Skin epidermis (tissue), 12 donors: ENCODE results near the gene SLC41A3.
"Not testable (repeated sequence)": the region's sequence is repeated elsewhere in the genome, so short reads cannot be mapped to it uniquely, and the experiment has no call there.

Experiments used
- H3K27ac ChIP-seq, 21 experiments: fragments of 200-600 bp; sonication (generic) in 11 of 21; one replicate each; pipeline ENCODE4 v1.5.0; 2020; ENCODE audit warnings: mild to moderate bottlenecking in 3 of 21, inconsistent platforms in 2 of 21, moderate library complexity in 2 of 21
- H3K4me3 ChIP-seq, 7 experiments: fragments of 200-600 bp; sonication (generic) in 2 of 7; one replicate each; pipeline ENCODE4 v1.5.0; 2020; ENCODE audit warnings: inconsistent platforms in 2 of 7, mild to moderate bottlenecking in 2 of 7, moderate library complexity in 1 of 7

SLC41A3 gene

GRCh38 chr3:126060613-126061145 lies 23.2 kb downstream of the SLC41A3 start:
- Histone ChIP-seq H3K4me3 (no peak overlapping the region), H3K27ac (no peak overlapping the region)

DNA sequence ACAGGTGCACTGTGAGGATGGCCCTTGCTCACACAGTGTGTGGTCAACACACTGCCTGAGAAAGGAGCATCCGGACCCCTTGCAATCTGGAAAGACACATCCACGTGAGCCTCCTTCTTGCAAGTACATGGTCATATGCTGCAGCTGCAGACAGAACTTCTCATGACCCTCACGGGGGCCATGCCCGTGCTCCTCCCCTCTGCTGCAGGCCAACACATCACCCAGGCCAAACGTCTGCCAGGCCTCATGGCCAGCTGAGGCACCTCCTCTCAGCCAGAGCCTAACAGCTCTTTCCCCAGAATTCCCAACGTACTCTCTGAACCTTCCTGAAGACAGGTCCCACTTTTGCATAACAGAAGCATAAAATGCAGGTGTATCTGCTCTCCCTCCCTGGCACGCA lies 25.3 kb downstream of the SLC41A3 start:
- H3K4me3 ChIP-seq = no peak overlapping the region
- H3K27ac ChIP-seq = no peak overlapping the region

DNA sequence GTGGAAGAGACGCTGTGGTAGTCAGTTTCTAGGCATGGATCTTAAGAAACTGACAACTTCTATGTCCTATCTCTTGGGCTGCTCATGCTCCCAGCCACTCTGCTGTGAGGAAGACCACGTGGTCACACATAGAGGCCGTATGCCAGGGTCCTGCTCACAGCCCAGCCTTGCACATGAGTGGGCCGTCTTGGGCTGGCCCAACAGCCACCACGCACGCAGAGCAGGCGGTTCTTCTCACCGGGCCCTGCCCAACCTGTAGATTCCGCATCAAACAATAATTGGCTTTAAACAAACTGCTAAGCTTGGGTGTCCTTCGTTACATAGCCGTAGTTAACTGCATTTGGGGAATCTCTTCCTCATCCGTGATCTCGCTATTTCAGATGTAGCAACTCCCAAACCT lies 26.0 kb downstream of the SLC41A3 start:
- no peak overlapping the region for H3K4me3 ChIP-seq
- H3K27ac ChIP-seq = no peak overlapping the region

DNA sequence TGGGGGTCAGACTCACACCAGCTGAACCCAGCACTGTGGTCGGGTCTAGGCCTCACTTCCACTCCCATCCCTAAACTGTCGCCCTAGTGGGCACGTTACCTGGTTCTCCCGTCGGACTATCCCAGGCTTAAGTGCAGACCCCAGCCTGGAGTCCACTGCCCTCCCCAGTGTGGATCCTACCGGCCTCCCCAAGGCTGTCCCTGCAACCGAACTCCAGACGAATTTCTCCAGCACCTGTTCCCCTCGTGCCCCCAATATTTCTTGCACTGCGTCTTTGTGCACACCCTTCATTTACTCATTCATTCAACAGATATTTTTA lies 26.5 kb downstream of the SLC41A3 start:
- H3K4me3 ChIP-seq = no peak overlapping the region
- H3K27ac ChIP-seq = no peak overlapping the region

- Histone ChIP-seq H3K27ac (no peak overlapping the region), H3K4me3 (no peak overlapping the region)
These were observed 27.0 kb downstream of the SLC41A3 start for GRCh38 chr3:126056681-126057500.

GRCh38 chr3:126056088-126056487 lies 27.8 kb downstream of the SLC41A3 start:
- Histone ChIP-seq H3K27ac (no peak overlapping the region), H3K4me3 (no peak overlapping the region)

DNA sequence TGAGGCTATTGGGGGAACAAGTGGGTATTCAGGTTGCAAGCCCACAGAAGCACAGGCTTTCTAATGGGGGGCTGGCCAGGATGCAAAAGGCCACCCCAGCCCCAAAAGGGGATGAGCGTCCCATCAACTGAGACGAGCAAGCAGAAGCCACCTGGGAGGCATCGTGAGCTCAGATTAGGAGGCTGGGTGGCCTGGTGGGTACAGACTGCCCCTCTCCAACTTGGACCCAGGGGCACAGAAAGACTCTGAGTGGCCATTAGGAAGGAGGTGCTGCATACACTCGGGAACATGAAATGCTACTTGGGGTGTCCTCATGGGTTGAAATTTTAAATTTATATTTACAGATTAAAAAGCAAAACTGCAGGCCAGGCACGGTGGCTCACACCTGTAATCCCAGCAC lies 29.1 kb downstream of the SLC41A3 start:
- H3K27ac ChIP-seq = no peak overlapping the region
- H3K4me3 ChIP-seq = no peak overlapping the region

DNA sequence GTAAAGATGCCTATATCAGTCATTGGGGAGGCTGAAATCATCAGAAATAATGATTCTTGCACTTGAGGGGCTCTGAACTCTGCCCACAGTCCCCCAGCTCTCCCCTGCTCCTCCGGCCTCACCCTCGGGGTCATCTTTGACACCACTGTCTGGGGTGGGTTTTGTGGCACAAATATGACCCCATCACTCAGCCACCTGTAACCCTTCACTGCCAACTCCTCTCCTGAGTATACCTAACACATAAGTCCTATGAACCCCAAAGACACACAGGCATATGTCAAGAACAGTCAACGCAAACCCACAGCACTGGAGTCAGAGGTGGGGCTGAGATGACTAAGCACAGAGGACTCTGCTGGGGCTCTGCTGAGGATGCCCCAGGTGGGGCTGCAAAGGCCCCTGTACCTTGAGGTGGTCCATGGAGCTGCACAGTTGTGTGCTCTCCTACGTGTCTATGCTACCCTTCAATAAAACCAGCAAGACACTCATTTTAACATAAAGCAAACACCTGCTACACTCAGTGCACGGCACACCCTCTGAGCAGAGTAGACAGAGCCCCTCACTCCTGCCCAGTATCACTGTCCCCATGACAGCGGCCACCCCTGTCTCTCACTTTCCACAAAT lies 29.9 kb downstream of the SLC41A3 start:
- H3K27ac ChIP-seq = no peak overlapping the region

DNA sequence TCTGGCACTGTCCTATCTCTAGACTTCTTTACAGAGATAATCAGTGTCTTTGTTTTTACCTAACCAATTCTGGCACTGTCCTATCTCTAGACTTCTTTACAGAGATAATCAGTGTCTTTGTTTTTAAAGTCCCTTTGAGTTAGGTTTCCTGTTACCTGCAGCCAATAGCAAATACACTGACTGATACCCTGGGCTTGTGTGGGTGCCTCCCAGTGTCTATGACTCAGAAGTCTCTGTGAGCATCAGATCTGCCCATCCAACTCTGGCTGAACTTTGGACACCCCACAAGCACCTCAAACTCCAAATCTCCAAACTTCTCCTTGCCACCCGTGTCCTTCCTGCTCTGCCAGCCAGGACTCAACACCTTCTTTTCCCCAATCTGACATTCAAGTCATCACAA lies 30.4 kb downstream of the SLC41A3 start:
- Histone ChIP-seq H3K4me3 (no peak overlapping the region), H3K27ac (no peak overlapping the region)

More for the DNA sequence above, 29.9 kb downstream of the SLC41A3 start:
- no peak overlapping the region for H3K4me3 ChIP-seq

DNA sequence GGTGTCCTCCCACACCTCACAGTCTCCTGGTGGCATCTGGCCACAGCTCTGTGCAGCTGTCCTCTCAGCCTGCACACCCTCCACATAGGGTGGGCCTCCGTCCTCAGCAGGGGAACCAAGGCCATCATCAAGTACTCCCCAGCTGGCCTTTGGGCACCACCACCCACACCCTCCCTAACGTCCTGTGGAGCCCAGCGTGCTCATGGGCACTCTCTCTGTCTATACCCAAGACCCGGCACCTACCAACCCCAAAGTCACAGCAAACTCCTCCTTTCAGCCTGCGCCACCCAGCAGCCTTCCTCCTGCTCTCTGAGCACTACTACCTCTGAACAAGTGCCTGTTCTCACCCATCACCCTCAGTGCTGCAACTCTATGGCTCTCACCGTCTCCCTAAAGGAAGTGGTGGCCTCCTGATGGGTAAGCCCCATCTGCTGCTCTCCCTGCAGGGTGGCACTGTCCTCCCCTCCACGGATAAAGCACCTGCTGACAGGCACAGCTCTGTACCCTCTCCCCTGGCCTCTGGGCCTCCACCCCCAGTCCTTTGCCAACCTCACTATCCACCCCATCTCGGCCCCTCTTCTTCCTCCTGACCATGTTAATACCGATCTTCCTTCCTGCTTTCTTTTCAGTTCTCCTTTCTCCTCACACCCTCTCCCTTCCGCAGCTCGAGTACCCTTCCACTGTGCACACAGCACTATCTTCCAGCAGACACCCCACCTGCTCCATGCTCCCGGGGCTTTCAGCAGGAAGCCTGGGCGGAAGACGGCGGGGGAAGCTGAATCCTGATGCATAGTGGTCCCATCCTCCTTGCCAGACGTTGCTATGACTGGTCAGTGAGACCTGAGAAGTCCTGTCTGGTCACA lies 31.5 kb downstream of the SLC41A3 start:
- Histone ChIP-seq H3K27ac (no peak overlapping the region), H3K4me3 (no peak overlapping the region)

GRCh38 chr3:126051741-126052140 lies 32.2 kb downstream of the SLC41A3 start:
- no peak overlapping the region for H3K4me3 ChIP-seq
- H3K27ac ChIP-seq = no peak overlapping the region

DNA sequence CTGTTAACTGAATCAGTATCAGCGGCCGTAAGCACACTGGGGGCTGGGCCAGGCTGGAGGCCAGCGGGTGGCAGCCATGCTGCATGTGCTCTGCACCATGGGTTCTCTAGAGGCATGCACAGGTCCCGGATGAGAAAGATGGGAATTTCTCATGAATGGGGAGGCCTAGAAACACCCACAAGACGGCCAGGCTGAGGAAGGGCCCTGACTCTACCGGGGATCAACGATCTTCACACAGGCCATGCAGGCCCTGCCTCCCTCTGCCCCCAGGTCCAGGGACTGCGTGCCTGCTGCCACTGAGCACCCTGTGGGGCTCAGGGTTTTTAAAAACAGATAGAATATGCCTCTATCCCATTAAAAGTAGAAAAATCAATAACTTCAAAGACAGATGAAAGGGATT lies 32.7 kb downstream of the SLC41A3 start:
- Histone ChIP-seq H3K27ac (no peak overlapping the region), H3K4me3 (no peak overlapping the region)

DNA sequence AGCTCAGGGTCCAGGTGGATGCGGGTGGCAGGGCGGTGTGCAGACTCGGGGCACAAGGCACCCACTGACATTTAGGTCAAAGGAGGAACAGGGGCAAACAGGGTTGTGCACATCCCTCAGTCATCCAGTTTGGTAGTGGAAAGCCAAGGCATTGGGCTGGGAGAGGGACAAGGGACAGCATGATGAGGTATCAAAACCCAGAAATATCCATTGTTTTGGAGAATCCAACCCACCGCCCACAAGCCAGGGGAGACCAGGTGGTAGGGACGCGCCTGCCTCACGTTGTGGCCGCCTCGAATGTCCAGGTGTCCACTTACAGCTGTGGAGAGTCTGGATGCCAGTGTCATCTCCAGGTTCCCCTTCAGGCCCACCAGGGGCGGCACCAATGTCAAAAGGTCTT lies 33.3 kb downstream of the SLC41A3 start:
- H3K27ac ChIP-seq = no peak overlapping the region

DNA sequence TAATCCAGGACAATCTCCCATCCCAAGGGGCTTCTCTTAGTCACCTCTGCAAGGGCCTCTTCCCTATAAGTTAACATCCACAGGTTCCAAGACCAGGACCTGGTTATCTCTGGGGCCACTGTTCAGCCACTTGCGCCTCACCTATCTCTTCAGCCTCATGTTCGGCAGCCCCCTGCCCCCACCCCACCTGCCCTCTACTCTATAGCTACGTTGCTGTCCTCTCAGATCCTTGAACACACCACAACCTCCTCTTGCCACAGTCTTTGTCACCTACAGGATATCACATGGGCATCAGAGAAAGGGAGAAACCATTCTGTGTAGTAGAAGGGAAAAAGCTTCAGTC lies 33.9 kb downstream of the SLC41A3 start:
- H3K4me3 ChIP-seq = no peak overlapping the region
- H3K27ac ChIP-seq = no peak overlapping the region

More for the DNA sequence above, 33.3 kb downstream of the SLC41A3 start:
- H3K4me3 ChIP-seq = no peak overlapping the region

DNA sequence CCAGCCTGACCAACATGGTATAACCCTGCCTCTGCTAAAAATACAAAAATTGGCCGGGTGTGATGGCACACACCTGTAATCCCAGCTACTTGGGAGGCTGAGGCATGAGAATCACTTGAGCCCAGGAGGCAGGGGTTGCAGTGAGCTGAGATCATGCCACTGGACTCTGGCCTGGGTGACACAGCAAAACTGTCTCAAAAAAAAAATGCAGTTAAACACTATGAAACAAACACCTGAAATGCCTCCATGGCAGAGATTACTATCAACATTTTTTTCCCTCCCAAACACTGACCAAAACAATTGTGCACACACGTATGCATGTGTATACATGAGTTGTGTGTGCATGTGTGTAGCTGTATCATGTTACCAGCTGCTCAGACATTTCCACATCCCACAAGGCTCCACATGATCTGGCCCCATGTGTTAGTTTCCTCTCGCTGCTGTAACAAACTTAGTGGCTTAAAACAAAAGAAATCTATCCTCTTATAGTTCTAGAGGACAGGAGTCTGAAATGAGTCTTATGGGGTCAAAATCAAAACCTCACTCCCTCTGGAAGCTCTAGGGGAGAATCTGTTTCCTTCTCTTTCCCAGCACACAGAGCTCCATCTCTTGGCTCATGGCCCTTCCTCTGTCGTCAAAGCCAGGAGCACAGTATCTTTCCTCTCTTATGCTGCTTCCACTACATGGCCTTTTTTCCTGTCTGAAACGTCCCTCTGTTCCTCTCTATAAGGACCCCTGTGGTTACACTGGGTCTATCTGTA lies 34.5 kb downstream of the SLC41A3 start:
- Histone ChIP-seq H3K27ac (no peak overlapping the region), H3K4me3 (no peak overlapping the region)

GRCh38 chr3:126040386-126040785 lies 43.5 kb downstream of the SLC41A3 start:
- Histone ChIP-seq H3K27ac (no peak overlapping the region), H3K4me3 (no peak overlapping the region)

GRCh38 chr3:126039870-126040269 lies 44.1 kb downstream of the SLC41A3 start:
- Histone ChIP-seq H3K27ac (no peak overlapping the region), H3K4me3 (no peak overlapping the region)

DNA sequence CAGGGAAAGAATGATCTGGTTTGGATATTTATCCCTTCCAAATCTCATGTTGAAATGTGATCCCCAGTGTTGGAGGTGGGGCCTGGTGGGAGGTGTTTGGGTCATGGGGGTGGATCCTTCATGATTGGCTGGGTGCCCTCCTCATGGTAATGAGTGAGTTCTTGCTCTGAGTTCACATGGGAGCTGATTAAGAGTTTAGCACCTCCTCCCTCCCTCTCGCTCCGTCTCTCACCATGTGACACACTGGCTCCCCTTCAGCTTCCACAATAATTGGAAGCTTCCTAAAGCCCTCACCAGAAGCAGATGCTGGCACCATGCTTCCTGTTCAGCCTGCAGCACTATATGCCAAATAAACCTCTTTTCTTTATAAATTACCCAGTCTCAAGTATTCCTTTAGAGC lies 45.1 kb downstream of the SLC41A3 start:
- H3K27ac ChIP-seq, H3K4me3 ChIP-seq: not testable (repeated sequence)

GRCh38 chr3:126036056-126036549 lies 47.8 kb downstream of the SLC41A3 start:
- Histone ChIP-seq H3K27ac (no peak overlapping the region), H3K4me3 (no peak overlapping the region)
